ENCODE measurements around the gene WASF2. TPM values are rescaled to one million over a fixed set of nuclear protein-coding genes. Genes with fewer than 3 reads are reported as not detected.

Gene WASF2
- total and polyA plus RNA-seq, 2 of the 13 experiments (the other 11 are each of a cell fraction or from before 2014, with no cell fraction given): 10.4 to 27.7 TPM

- TF ChIP-seq FOXK2 (IDR thresholded peaks at IDR 0.05): no peak
- TF ChIP-seq ZNF619 (CRISPR knock-in tag; IDR thresholded peaks at IDR 0.05): no peak
- TF ChIP-seq ARNTL (CRISPR knock-in tag; IDR thresholded peaks at IDR 0.05): 0 out of 2 replicates have a peak, but pooled peaks have one; percentile 51
- no peak for TF ChIP-seq CTCF (CRISPR knock-in tag; IDR thresholded peaks at IDR 0.05)
- TF ChIP-seq NR2C2 (CRISPR knock-in tag; IDR thresholded peaks at IDR 0.05; ENCODE audit: borderline replicate concordance): peak; percentile 40; the same call in 1 of the 2 replicates
- no peak for TF ChIP-seq ATRX (CRISPR knock-in tag; IDR thresholded peaks at IDR 0.05; ENCODE audit: borderline replicate concordance)
- 0 out of 2 replicates have a peak, but pooled peaks have one; percentile 66 for TF ChIP-seq ZNF644 (CRISPR knock-in tag; IDR thresholded peaks at IDR 0.05; ENCODE audit: low read depth)
- peak; percentile 98 for TF ChIP-seq TEAD3 (CRISPR knock-in tag; optimal IDR thresholded peaks at IDR 0.05; ENCODE audit: borderline replicate concordance)
- no peak for TF ChIP-seq ZNF841 (CRISPR knock-in tag; IDR thresholded peaks at IDR 0.05; ENCODE audit: borderline replicate concordance)
- TF ChIP-seq ZKSCAN8 (CRISPR knock-in tag; IDR thresholded peaks at IDR 0.05; ENCODE audit: borderline replicate concordance): no peak
Observed at GRCh38 chr1:27520651-27521050, 30.7 kb upstream of the WASF2 start (continued).

- Histone ChIP-seq H3K27ac (ENCODE audit: extremely low read length, insufficient read depth, low read length) (no peak overlapping the region), H4K20me1 (ENCODE audit: insufficient read depth, low read length) (no peaks in the 10 kb centered on the region), H3K79me2 (ENCODE audit: insufficient read depth, low read length) (no peaks in the 10 kb centered on the region), H3K4me2 (ENCODE audit: low read depth, low read length) (peak overlapping the region; percentile 95), H3K27me3 (ENCODE audit: control insufficient read depth in 1 of 2, insufficient read depth in 2 of 2, low read length in 2 of 2) (no peaks in the 10 kb centered on the region), H3K9ac (ENCODE audit: insufficient read depth, low read depth, low read length) (peak overlapping the region; percentile 16), H2AFZ (ENCODE audit: low read length) (no peak overlapping the region), H3K4me3 (replicated peaks in 1 of 3; ENCODE audit: insufficient read depth in 1 of 3, low read depth in 2 of 3, low read length in 3 of 3) (peak overlapping the region; percentile 46 to 67 (median 53); a peak in 5 of 6 replicates), H3K4me1 (ENCODE audit: insufficient read depth, low read length) (peaks cover 92% of the 10 kb centered on the region), H3K9me3 (ENCODE audit: low read length) (no peaks in the 10 kb centered on the region), H3K36me3 (replicated peaks in 1 of 2; ENCODE audit: control insufficient read depth in 1 of 2, insufficient read depth in 2 of 2, low read length in 2 of 2) (no peaks in the 10 kb centered on the region)
- in situ Hi-C loops (cut with HindIII; ENCODE audit: extremely low pct_ligation_motif_present, low pct_unique_long_range_greater_than_20kb) (no loop called here), intact Hi-C loops (cut with micrococcal nuclease; ENCODE audit: unreplicated experiment) (no loop called here)
- WGBS (ENCODE audit: low lambda C conversion rate): 17% methylated on average over 1 of the region's 24 CpGs
- ATAC-seq: peak; percentile 48
- CTCF ChIA-PET (ENCODE audit: low intra/inter-chr PET ratio, low total read pairs): no interaction called here
- no peak for FAIRE-seq
- DNase-seq (ENCODE audit: low spot score): no peak
- BruUV-seq (replicated peaks): no TSS peak
- POLR2A ChIA-PET: interaction anchor here (1.0 to 1.9 kb wide), 8 partner anchors 10 to 44 kb away, joined by 3 to 10 read pairs (median 4); partner anchors contain the start of gene WASF2
- 0 out of 2 replicates have a peak, but pooled peaks have one; percentile 13 for TF ChIP-seq BCL6 (CRISPR knock-in tag; IDR thresholded peaks at IDR 0.05)
- 0 out of 2 replicates have a peak, but pooled peaks have one; percentile 15 for TF ChIP-seq SMAD1 (CRISPR knock-in tag; IDR thresholded peaks at IDR 0.05; ENCODE audit: borderline replicate concordance, low read depth)
- TF ChIP-seq MAZ (IDR thresholded peaks at IDR 0.05; ENCODE audit: borderline replicate concordance, low read depth, low read length): no peak
- peak; percentile 60; the same call in 1 of the 2 replicates for TF ChIP-seq MAZ (CRISPR knock-in tag; IDR thresholded peaks at IDR 0.05; ENCODE audit: low read depth)
- peak; percentile 27; the same call in 1 of the 2 replicates for TF ChIP-seq SP4 (CRISPR knock-in tag; IDR thresholded peaks at IDR 0.05)
- peak; percentile 21; the same call in 1 of the 2 replicates for TF ChIP-seq ZNF788 (CRISPR knock-in tag; IDR thresholded peaks at IDR 0.05; ENCODE audit: borderline replicate concordance)
- TF ChIP-seq SYNCRIP (IDR thresholded peaks at IDR 0.05; ENCODE audit: insufficient read depth, low read depth, low read length): no peak
- no peak for TF ChIP-seq ZNF615 (CRISPR knock-in tag; IDR thresholded peaks at IDR 0.05; ENCODE audit: borderline replicate concordance)
- TF ChIP-seq ZNF253 (CRISPR knock-in tag; IDR thresholded peaks at IDR 0.05; ENCODE audit: borderline replicate concordance): no peak
- TF ChIP-seq CENPT (CRISPR knock-in tag; IDR thresholded peaks at IDR 0.05; ENCODE audit: low read depth): no peak
- TF ChIP-seq GTF2F1 (IDR thresholded peaks at IDR 0.05; ENCODE audit: low read length): no peak
- TF ChIP-seq ERF (CRISPR knock-in tag; IDR thresholded peaks at IDR 0.05): 0 out of 2 replicates have a peak, but pooled peaks have one; percentile 29
Observed at GRCh38 chr1:27519331-27520258, 29.6 kb upstream of the WASF2 start.
